ENCODE measurements around the gene CLTB. TPM values are rescaled to one million over a fixed set of nuclear protein-coding genes. Genes with fewer than 3 reads are reported as not detected.
A peak's percentile ranks its signal among the peaks of the same experiment; 100 is the strongest.

CLTB gene
- total and polyA plus RNA-seq, 2 of the 13 experiments (the other 11 are each of a cell fraction or from before 2014, with no cell fraction given): 23.3 to 33.8 TPM

- TF ChIP-seq, protein P1, sequence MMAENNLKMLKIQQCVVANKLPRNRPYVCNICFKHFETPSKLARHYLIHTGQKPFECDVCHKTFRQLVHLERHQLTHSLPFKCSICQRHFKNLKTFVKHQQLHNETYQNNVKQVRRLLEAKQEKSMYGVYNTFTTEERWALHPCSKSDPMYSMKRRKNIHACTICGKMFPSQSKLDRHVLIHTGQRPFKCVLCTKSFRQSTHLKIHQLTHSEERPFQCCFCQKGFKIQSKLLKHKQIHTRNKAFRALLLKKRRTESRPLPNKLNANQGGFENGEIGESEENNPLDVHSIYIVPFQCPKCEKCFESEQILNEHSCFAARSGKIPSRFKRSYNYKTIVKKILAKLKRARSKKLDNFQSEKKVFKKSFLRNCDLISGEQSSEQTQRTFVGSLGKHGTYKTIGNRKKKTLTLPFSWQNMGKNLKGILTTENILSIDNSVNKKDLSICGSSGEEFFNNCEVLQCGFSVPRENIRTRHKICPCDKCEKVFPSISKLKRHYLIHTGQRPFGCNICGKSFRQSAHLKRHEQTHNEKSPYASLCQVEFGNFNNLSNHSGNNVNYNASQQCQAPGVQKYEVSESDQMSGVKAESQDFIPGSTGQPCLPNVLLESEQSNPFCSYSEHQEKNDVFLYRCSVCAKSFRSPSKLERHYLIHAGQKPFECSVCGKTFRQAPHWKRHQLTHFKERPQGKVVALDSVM (CRISPR knock-in tag; IDR thresholded peaks at IDR 0.05): peak; percentile 98
- TF ChIP-seq NR2F1 (CRISPR knock-in tag; IDR thresholded peaks at IDR 0.05) (peak; percentile 13 to 22; a peak in 1 of 4 replicates), ZSCAN31 (CRISPR knock-in tag; IDR thresholded peaks at IDR 0.05; ENCODE audit: low read depth) (0 out of 2 replicates have a peak, but pooled peaks have one; percentile 36), ZNF546 (CRISPR knock-in tag; conservative IDR thresholded peaks at IDR 0.05) (no peak), RXRB (CRISPR knock-in tag; IDR thresholded peaks at IDR 0.05; ENCODE audit: borderline replicate concordance) (peak; percentile 60; the same call in 1 of the 2 replicates), LBX2 (CRISPR knock-in tag; IDR thresholded peaks at IDR 0.05; ENCODE audit: borderline replicate concordance) (no peak), ZNF460 (CRISPR knock-in tag; IDR thresholded peaks at IDR 0.05; ENCODE audit: borderline replicate concordance) (peak; percentile 28; the same call in 1 of the 2 replicates), DNMT3B (CRISPR knock-in tag; conservative IDR thresholded peaks at IDR 0.05) (no peak), ZNF18 (CRISPR knock-in tag; IDR thresholded peaks at IDR 0.05; ENCODE audit: insufficient replicate concordance) (peak; percentile 40)
- TF ChIP-seq, protein P2, sequence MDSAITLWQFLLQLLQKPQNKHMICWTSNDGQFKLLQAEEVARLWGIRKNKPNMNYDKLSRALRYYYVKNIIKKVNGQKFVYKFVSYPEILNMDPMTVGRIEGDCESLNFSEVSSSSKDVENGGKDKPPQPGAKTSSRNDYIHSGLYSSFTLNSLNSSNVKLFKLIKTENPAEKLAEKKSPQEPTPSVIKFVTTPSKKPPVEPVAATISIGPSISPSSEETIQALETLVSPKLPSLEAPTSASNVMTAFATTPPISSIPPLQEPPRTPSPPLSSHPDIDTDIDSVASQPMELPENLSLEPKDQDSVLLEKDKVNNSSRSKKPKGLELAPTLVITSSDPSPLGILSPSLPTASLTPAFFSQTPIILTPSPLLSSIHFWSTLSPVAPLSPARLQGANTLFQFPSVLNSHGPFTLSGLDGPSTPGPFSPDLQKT (CRISPR knock-in tag; IDR thresholded peaks at IDR 0.05; ENCODE audit: borderline replicate concordance): no peak
Measured at GRCh38 chr5:176438959-176439757, 22.8 kb upstream of the CLTB start (continued).

All from HepG2 (cell line).